ENCODE data around the gene TYRO3. TPM values are rescaled to one million over a fixed set of nuclear protein-coding genes. Genes with fewer than 3 reads are reported as not detected.

Gene TYRO3
- total and polyA plus RNA-seq, 2 of the 13 experiments (the other 11 are each of a cell fraction or from before 2014, with no cell fraction given), result 24.0 to 43.6 TPM

- TF ChIP-seq SOX13 (IDR thresholded peaks at IDR 0.05), result no peak
- TF ChIP-seq SOX13 (CRISPR knock-in tag; conservative IDR thresholded peaks at IDR 0.05 in 1 of 2, IDR thresholded peaks at IDR 0.05 in 1 of 2), result no peak
- no peak for TF ChIP-seq ZNF839 (CRISPR knock-in tag; IDR thresholded peaks at IDR 0.05; ENCODE audit: borderline replicate concordance)
- TF ChIP-seq KDM6A (CRISPR knock-in tag; IDR thresholded peaks at IDR 0.05; ENCODE audit: low read depth), result 0 out of 2 replicates have a peak, but pooled peaks have one; percentile 24
- no peak for TF ChIP-seq CBX1 (IDR thresholded peaks at IDR 0.05; ENCODE audit: low read depth)
- 0 out of 2 replicates have a peak, but pooled peaks have one; percentile 10 for TF ChIP-seq FOXA3 (CRISPR knock-in tag; IDR thresholded peaks at IDR 0.05)
- no peak for TF ChIP-seq ZNF562 (CRISPR knock-in tag; IDR thresholded peaks at IDR 0.05; ENCODE audit: borderline replicate concordance)
- no peak for TF ChIP-seq ZNF235 (CRISPR knock-in tag; IDR thresholded peaks at IDR 0.05; ENCODE audit: borderline replicate concordance)
- TF ChIP-seq ZNF317 (CRISPR knock-in tag; IDR thresholded peaks at IDR 0.05), result no peak
- TF ChIP-seq ZBTB20 (CRISPR knock-in tag; IDR thresholded peaks at IDR 0.05; ENCODE audit: borderline replicate concordance, low read depth), result peak; percentile 93; the same call in 1 of the 2 replicates
- no peak for TF ChIP-seq ZNF674 (CRISPR knock-in tag; IDR thresholded peaks at IDR 0.05; ENCODE audit: low read depth)
- no peak for TF ChIP-seq SMAD9 (CRISPR knock-in tag; IDR thresholded peaks at IDR 0.05)
- TF ChIP-seq KDM4B (CRISPR knock-in tag; IDR thresholded peaks at IDR 0.05), result no peak
- TF ChIP-seq, protein P1, sequence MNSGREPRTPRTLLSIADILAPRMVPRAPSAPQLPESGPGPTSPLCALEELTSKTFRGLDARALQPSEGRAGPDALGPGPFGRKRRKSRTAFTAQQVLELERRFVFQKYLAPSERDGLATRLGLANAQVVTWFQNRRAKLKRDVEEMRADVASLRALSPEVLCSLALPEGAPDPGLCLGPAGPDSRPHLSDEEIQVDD (CRISPR knock-in tag; IDR thresholded peaks at IDR 0.05; ENCODE audit: borderline replicate concordance), result no peak
- no peak for TF ChIP-seq SMARCC2 (IDR thresholded peaks at IDR 0.05)
- no peak for TF ChIP-seq ZNF572 (CRISPR knock-in tag; IDR thresholded peaks at IDR 0.05)
- TF ChIP-seq ADNP (CRISPR knock-in tag; IDR thresholded peaks at IDR 0.05), result no peak
- TF ChIP-seq HDAC2 (CRISPR knock-in tag; IDR thresholded peaks at IDR 0.05), result 0 out of 2 replicates have a peak, but pooled peaks have one; percentile 17
- TF ChIP-seq ZNF589 (CRISPR knock-in tag; conservative IDR thresholded peaks at IDR 0.05), result no peak
- no peak for TF ChIP-seq FOXM1 (CRISPR knock-in tag; IDR thresholded peaks at IDR 0.05)
- TF ChIP-seq GABPA (IDR thresholded peaks at IDR 0.05; ENCODE audit: low read depth, low read length), result no peak
- TF ChIP-seq GABPA (CRISPR knock-in tag; IDR thresholded peaks at IDR 0.05; ENCODE audit: low read depth), result peak; percentile 75
- TF ChIP-seq ZBTB40 (IDR thresholded peaks at IDR 0.05), result no peak
- TF ChIP-seq ZBTB40 (CRISPR knock-in tag; IDR thresholded peaks at IDR 0.05), result no peak
- TF ChIP-seq KDM3A (CRISPR knock-in tag; IDR thresholded peaks at IDR 0.05; ENCODE audit: low read depth), result no peak
Measured at GRCh38 chr15:41517895-41518449, 41.0 kb upstream of the TYRO3 start (continued).

Measured in HepG2 (cell line).